ENCODE results near the gene EEF1AKMT4. TPM values are rescaled to one million over a fixed set of nuclear protein-coding genes. Genes with fewer than 3 reads are reported as not detected.

Gene EEF1AKMT4
- total and polyA plus RNA-seq, 4 donors = 2.1 to 13.9 (median 10.8) TPM

- H3K36me3 ChIP-seq (ENCODE audit: control insufficient read depth in 4 of 4, insufficient read depth in 3 of 4, low read depth in 1 of 4, low read length in 3 of 4) = peaks cover 0 to 5% (median 0%) of the 10 kb centered on the region in 4 donors
- TF ChIP-seq TAF1 (conservative IDR thresholded peaks at IDR 0.05) = no peak
- no peak for TF ChIP-seq ZBTB33 (IDR thresholded peaks at IDR 0.05)
- TF ChIP-seq ATF3 (IDR thresholded peaks at IDR 0.05) = no peak
- no peak for TF ChIP-seq HNF4A (conservative IDR thresholded peaks at IDR 0.05)
- TF ChIP-seq SP1 (IDR thresholded peaks at IDR 0.05) = no peak
- no peak for TF ChIP-seq FOXA1 (IDR thresholded peaks at IDR 0.05)
- TF ChIP-seq RXRA (IDR thresholded peaks at IDR 0.05) = no peak
- TF ChIP-seq REST (IDR thresholded peaks at IDR 0.05) = no peak
- no peak for TF ChIP-seq RAD21 (IDR thresholded peaks at IDR 0.05)
- no peak for TF ChIP-seq CTCF (IDR thresholded peaks at IDR 0.05; ENCODE audit: low read depth, low read length, missing input control)
- no peak for TF ChIP-seq HNF4G (IDR thresholded peaks at IDR 0.05)
- no peak for TF ChIP-seq FOXA2 (IDR thresholded peaks at IDR 0.05)
- no peak for TF ChIP-seq MAX (IDR thresholded peaks at IDR 0.05)
- no peak for TF ChIP-seq EGR1 (IDR thresholded peaks at IDR 0.05; ENCODE audit: low read depth in 2 of 2)
- TF ChIP-seq YY1 (IDR thresholded peaks at IDR 0.05) = no peak
- no peak for TF ChIP-seq GABPA (IDR thresholded peaks at IDR 0.05 in 1 of 2, conservative IDR thresholded peaks at IDR 0.05 in 1 of 2)
- no peak overlapping the region for H3K4me3 ChIP-seq (ENCODE audit: low read depth in 1 of 3, low read length in 3 of 3)
- no peaks in the 10 kb centered on the region for H3K27me3 ChIP-seq (ENCODE audit: control insufficient read depth in 4 of 4, insufficient read depth in 4 of 4, low read length in 3 of 4)
- no peaks in the 10 kb centered on the region for H3K9me3 ChIP-seq (ENCODE audit: control insufficient read depth in 4 of 4, low read length in 3 of 4)
- H3K4me1 ChIP-seq (ENCODE audit: control insufficient read depth in 4 of 4, insufficient read depth in 4 of 4, low read length in 3 of 4) = peaks cover 9 to 23% (median 14%) of the 10 kb centered on the region in 4 donors
- DNase-seq (ENCODE audit: low spot score) = no peak
- 97% methylated on average over 23 of the region's 23 CpGs for WGBS
- H3K9ac ChIP-seq (ENCODE audit: low read depth in 1 of 2, low read length in 2 of 2) = no peak overlapping the region
- H3K27ac ChIP-seq (ENCODE audit: low read depth in 1 of 2, low read length in 2 of 2) = no peak overlapping the region
Measured at GRCh38 chr3:184257083-184257915, 7.8 kb downstream of the EEF1AKMT4 start.
